ENCODE data around the gene INO80D. TPM values are rescaled to one million over a fixed set of nuclear protein-coding genes. Genes with fewer than 3 reads are reported as not detected.
"Not testable (repeated sequence)": the region's sequence is repeated elsewhere in the genome, so short reads cannot be mapped to it uniquely, and the experiment has no call there.

INO80D gene
- total RNA-seq, 1 donor from 2014 or later: 25.2 TPM

- Mint-ChIP-seq H3K9me3 (ENCODE audit: low read depth) (peaks cover under 1% of the 10 kb centered on the region), H3K36me3 (ENCODE audit: insufficient read depth) (no peaks in the 10 kb centered on the region), H3K4me3 (ENCODE audit: low read depth) (no peak overlapping the region), H3K27ac (no peak overlapping the region), H3K27me3 (no peaks in the 10 kb centered on the region), H3K4me1 (ENCODE audit: low read depth) (peaks cover 11% of the 10 kb centered on the region)
- TF ChIP-seq, protein P1, sequence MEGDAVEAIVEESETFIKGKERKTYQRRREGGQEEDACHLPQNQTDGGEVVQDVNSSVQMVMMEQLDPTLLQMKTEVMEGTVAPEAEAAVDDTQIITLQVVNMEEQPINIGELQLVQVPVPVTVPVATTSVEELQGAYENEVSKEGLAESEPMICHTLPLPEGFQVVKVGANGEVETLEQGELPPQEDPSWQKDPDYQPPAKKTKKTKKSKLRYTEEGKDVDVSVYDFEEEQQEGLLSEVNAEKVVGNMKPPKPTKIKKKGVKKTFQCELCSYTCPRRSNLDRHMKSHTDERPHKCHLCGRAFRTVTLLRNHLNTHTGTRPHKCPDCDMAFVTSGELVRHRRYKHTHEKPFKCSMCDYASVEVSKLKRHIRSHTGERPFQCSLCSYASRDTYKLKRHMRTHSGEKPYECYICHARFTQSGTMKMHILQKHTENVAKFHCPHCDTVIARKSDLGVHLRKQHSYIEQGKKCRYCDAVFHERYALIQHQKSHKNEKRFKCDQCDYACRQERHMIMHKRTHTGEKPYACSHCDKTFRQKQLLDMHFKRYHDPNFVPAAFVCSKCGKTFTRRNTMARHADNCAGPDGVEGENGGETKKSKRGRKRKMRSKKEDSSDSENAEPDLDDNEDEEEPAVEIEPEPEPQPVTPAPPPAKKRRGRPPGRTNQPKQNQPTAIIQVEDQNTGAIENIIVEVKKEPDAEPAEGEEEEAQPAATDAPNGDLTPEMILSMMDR (IDR thresholded peaks at IDR 0.05; ENCODE audit: unreplicated experiment): no peak
- no peak for DNase-seq (ENCODE audit: low spot score, unreplicated experiment)
These were observed 101.6 kb downstream of the INO80D start for GRCh38 chr2:205984381-205984780.

DNA sequence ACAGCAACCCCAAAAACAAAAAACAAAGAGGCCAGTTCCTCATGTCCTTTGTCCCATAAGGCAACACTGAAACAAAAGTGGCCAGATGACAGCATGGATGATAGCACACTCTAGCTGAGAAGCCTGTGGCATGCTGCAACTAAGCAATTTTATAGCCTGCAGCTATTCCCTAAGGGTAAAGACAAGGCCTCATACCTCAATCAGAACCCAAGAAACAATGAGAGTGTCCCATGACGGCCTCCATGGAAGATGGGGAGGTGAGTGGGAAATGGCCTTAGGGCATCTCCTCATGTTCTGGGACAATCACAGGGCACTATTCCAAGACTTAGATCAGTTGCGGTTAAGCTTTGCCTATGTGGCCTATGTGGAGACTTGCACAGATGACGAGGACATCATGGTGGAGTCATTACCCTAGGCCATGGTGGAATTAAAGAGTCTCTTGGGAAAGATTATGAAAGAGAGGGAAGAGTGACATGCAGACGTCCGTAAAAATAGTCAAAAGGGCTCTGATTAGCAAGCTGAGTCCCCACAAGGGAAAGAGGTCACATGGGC lies 103.1 kb downstream of the INO80D start:
- TF ChIP-seq, protein P1 (IDR thresholded peaks at IDR 0.05; ENCODE audit: unreplicated experiment): no peak
- Mint-ChIP-seq H3K4me1 (ENCODE audit: low read depth) (peaks cover 11% of the 10 kb centered on the region), H3K9me3 (ENCODE audit: low read depth) (peaks cover 12% of the 10 kb centered on the region), H3K4me3 (ENCODE audit: low read depth) (no peak overlapping the region), H3K27me3 (no peaks in the 10 kb centered on the region), H3K36me3 (ENCODE audit: insufficient read depth) (peaks cover 4% of the 10 kb centered on the region), H3K27ac (no peak overlapping the region)
- no peak for DNase-seq (ENCODE audit: low spot score, unreplicated experiment)

- Mint-ChIP-seq H3K9me3 (ENCODE audit: low read depth) (peaks cover 12% of the 10 kb centered on the region), H3K4me1 (ENCODE audit: low read depth) (peaks cover 20% of the 10 kb centered on the region)
- H3K27ac Mint-ChIP-seq; H3K36me3 Mint-ChIP-seq (ENCODE audit: insufficient read depth); H3K27me3 Mint-ChIP-seq; DNase-seq (ENCODE audit: low spot score, unreplicated experiment); H3K4me3 Mint-ChIP-seq (ENCODE audit: low read depth): not testable (repeated sequence)
These were observed 107.2 kb downstream of the INO80D start for GRCh38 chr2:205978728-205979127.

DNA sequence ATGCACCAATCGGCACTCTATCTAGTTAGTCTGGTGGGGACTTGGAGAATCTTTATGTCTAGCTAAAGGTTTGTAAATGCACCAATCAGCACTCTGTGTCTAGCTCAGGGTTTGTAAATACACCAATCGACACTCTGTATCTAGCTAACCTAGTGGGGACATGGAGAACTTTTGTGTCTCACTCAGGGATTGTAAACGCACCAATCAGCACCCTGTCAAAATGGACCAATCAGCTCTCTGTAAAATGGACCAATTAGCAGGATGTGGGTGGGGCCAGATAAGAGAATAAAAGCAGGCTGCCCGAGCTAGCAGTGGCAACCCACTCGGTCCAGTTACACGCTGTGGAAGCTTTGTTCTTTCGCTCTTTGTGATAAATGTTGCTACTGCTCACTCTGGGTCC lies 108.3 kb downstream of the INO80D start:
- not testable (repeated sequence) for H3K4me3 Mint-ChIP-seq (ENCODE audit: low read depth); H3K36me3 Mint-ChIP-seq (ENCODE audit: insufficient read depth); H3K27ac Mint-ChIP-seq; DNase-seq (ENCODE audit: low spot score, unreplicated experiment); H3K27me3 Mint-ChIP-seq
- H3K9me3 Mint-ChIP-seq (ENCODE audit: low read depth): peaks cover 12% of the 10 kb centered on the region
- peaks cover 19% of the 10 kb centered on the region for H3K4me1 Mint-ChIP-seq (ENCODE audit: low read depth)

DNA sequence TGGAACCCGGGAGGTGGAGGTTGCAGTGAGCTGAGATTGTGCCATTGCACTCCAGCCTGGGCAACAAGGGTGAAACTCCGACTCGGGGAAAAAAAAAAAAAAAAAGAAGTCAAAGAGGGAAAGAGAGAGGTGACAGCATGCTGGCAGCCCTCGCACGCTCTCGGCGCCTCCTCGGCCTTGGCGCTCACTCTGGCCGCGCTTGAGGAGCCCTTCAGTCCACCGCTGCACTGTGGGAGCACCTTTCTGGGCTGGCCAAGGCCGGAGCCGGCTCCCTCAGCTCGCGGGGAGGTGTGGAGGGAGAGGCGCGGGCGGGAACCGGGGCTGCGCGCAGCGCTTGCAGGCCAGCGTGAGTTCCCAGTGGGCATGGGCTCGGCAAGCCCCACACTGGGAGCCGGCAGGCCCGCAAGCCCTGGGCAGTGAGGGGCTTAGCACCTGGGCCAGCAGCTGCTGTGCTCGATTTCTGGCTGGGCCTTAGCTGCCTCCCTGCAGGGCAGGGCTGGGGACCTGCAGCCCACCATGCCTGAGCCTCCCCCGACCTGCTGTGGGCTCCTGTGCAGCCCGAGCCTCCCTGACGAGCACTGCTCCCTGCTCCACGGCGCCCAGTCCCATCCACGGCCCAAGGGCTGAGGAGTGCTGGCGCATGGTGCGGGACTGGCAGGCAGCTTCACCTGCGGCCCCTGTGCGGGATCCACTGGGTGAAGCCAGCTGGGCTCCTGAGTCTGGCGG lies 108.9 kb downstream of the INO80D start:
- not testable (repeated sequence) for H3K27me3 Mint-ChIP-seq; H3K36me3 Mint-ChIP-seq (ENCODE audit: insufficient read depth); H3K27ac Mint-ChIP-seq; DNase-seq (ENCODE audit: low spot score, unreplicated experiment); H3K4me3 Mint-ChIP-seq (ENCODE audit: low read depth)
- peaks cover 12% of the 10 kb centered on the region for H3K9me3 Mint-ChIP-seq (ENCODE audit: low read depth)
- H3K4me1 Mint-ChIP-seq (ENCODE audit: low read depth): peaks cover 20% of the 10 kb centered on the region

DNA sequence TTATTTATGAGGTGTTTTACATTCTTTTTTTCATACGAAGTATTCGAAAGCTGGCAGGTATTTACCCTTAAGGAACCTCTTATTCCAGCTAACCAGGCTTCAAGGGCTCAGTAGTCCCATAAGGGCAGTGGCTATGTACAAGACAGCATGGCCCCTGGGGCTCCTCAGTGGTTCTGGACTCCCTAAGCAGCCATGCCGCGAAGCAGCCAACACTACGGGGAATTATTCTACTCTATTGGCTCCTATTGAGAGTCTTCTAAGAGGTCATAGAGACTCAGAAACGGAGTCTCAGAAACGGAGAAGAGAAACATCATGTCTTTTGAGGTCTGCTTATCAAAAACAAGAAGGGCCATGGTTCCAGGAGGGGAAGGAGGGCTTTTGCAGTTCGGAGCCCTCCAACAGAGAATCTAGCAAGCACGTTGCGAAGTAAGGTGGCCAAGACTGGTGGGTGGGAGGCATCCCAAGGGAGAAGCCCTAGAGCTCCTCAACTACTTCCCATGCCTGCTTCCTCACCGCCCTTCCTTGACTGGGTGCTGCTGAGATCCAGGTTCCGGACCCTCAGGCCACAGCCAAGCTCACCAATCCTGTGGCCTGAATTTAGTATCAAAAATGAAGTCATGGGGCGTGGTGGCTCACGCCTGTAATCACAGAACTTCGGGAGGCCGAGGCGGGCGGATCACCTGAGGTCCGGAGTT lies 109.7 kb downstream of the INO80D start:
- Mint-ChIP-seq H3K9me3 (ENCODE audit: low read depth) (peaks cover 12% of the 10 kb centered on the region), H3K27ac (peak overlapping the region; percentile 91), H3K36me3 (ENCODE audit: insufficient read depth) (peaks cover 4% of the 10 kb centered on the region), H3K4me3 (ENCODE audit: low read depth) (no peak overlapping the region), H3K27me3 (no peaks in the 10 kb centered on the region), H3K4me1 (ENCODE audit: low read depth) (peaks cover 25% of the 10 kb centered on the region)
- TF ChIP-seq, protein P1 (IDR thresholded peaks at IDR 0.05; ENCODE audit: unreplicated experiment): no peak
- DNase-seq (ENCODE audit: low spot score, unreplicated experiment): no peak

All from progenitor cell of endocrine pancreas (in vitro differentiated cells).